Endothelial cell (in vitro differentiated cells): ENCODE results near the gene STRIP1. TPM values are rescaled to one million over a fixed set of nuclear protein-coding genes. Genes with fewer than 3 reads are reported as not detected.

Experiments
- DNase-seq: peaks from one replicate; pipeline ENCODE4 v3.0.0; 2021; ENCODE audit warnings: low spot score
- H3K27ac Mint-ChIP-seq: one replicate; pipeline ENCODE4 v1.8.0; 2021; ENCODE audit warnings: mixed read lengths, inconsistent platforms; ENCODE audit not compliant: unreplicated experiment
- H3K27me3 Mint-ChIP-seq: one replicate; pipeline ENCODE4 v1.8.0; 2021; ENCODE audit warnings: mild to moderate bottlenecking, moderate library complexity, mixed read lengths, inconsistent platforms; ENCODE audit not compliant: unreplicated experiment
- H3K36me3 Mint-ChIP-seq: one replicate; pipeline ENCODE4 v1.8.0; 2021; ENCODE audit warnings: mild to moderate bottlenecking, low read depth, mixed read lengths, inconsistent platforms; ENCODE audit not compliant: unreplicated experiment
- H3K4me1 Mint-ChIP-seq: one replicate; pipeline ENCODE4 v1.8.0; 2021; ENCODE audit warnings: mild to moderate bottlenecking, mixed read lengths, inconsistent platforms; ENCODE audit not compliant: unreplicated experiment
- H3K4me3 Mint-ChIP-seq: one replicate; pipeline ENCODE4 v1.8.0; 2021; ENCODE audit warnings: mild to moderate bottlenecking, mixed read lengths, inconsistent platforms; ENCODE audit not compliant: unreplicated experiment
- H3K9me3 Mint-ChIP-seq: one replicate; pipeline ENCODE4 v1.8.0; 2021; ENCODE audit warnings: mixed read lengths, inconsistent platforms; ENCODE audit not compliant: unreplicated experiment
- CTCF ChIP-seq: fragments of 200-600 bp; sonication (generic); IDR thresholded peaks from one replicate; pipeline ENCODE4 v1.5.0; 2021; ENCODE audit warnings: antibody characterized with exemption; ENCODE audit not compliant: unreplicated experiment
- total RNA-seq: library from RNA; stranded (reverse); fragmentation: NEBNext Ultra II Directional; extraction: Animal tissue kit (Norgen Biotek cat#: 25700); gene quantifications from one replicate; pipeline ENCODE4 v1.2.1, GENCODE V29; 2021; ENCODE audit not compliant: unreplicated experiment

The STRIP1 gene
- total RNA-seq, 1 donor from 2014 or later, result 65.0 TPM

GRCh38 chr1:110008971-110009565 lies 25.4 kb upstream of the STRIP1 start:
- H3K27me3 Mint-ChIP-seq, result peaks cover 6% of the 10 kb centered on the region

GRCh38 chr1:110011527-110012041 lies 22.8 kb upstream of the STRIP1 start:
- Mint-ChIP-seq H3K36me3 (peaks cover 29% of the 10 kb centered on the region), H3K9me3 (no peaks in the 10 kb centered on the region), H3K27ac (no peak overlapping the region), H3K27me3 (peaks cover 2% of the 10 kb centered on the region), H3K4me3 (no peak overlapping the region), H3K4me1 (no peaks in the 10 kb centered on the region)
- peak; percentile 31 for TF ChIP-seq CTCF
- DNase-seq, result peak; percentile 31

More at GRCh38 chr1:110008971-110009565, 25.4 kb upstream of the STRIP1 start:
- Mint-ChIP-seq H3K4me3 (no peak overlapping the region), H3K27ac (no peak overlapping the region), H3K4me1 (peaks cover 7% of the 10 kb centered on the region), H3K9me3 (no peaks in the 10 kb centered on the region), H3K36me3 (peaks cover 22% of the 10 kb centered on the region)
- TF ChIP-seq CTCF, result no peak
- DNase-seq, result no peak

- Mint-ChIP-seq H3K4me3 (no peak overlapping the region), H3K4me1 (no peaks in the 10 kb centered on the region), H3K36me3 (peaks cover 34% of the 10 kb centered on the region), H3K27ac (no peak overlapping the region), H3K9me3 (no peaks in the 10 kb centered on the region), H3K27me3 (peaks cover 2% of the 10 kb centered on the region)
- no peak for DNase-seq
- TF ChIP-seq CTCF, result no peak
Measured at GRCh38 chr1:110012100-110012780, 22.2 kb upstream of the STRIP1 start.

- Mint-ChIP-seq H3K27ac (no peak overlapping the region), H3K9me3 (no peaks in the 10 kb centered on the region), H3K27me3 (peaks cover 1% of the 10 kb centered on the region), H3K4me1 (no peaks in the 10 kb centered on the region), H3K36me3 (peaks cover 41% of the 10 kb centered on the region), H3K4me3 (no peak overlapping the region)
- DNase-seq, result no peak
- TF ChIP-seq CTCF, result no peak
Measured at GRCh38 chr1:110017792-110018191, 16.6 kb upstream of the STRIP1 start.

GRCh38 chr1:110018396-110018795 lies 16.0 kb upstream of the STRIP1 start:
- Mint-ChIP-seq H3K9me3 (no peaks in the 10 kb centered on the region), H3K36me3 (peaks cover 44% of the 10 kb centered on the region), H3K27me3 (no peaks in the 10 kb centered on the region), H3K27ac (no peak overlapping the region), H3K4me1 (no peaks in the 10 kb centered on the region), H3K4me3 (no peak overlapping the region)
- TF ChIP-seq CTCF, result no peak
- no peak for DNase-seq
